ENCODE data around the gene ZNF618.

DNA sequence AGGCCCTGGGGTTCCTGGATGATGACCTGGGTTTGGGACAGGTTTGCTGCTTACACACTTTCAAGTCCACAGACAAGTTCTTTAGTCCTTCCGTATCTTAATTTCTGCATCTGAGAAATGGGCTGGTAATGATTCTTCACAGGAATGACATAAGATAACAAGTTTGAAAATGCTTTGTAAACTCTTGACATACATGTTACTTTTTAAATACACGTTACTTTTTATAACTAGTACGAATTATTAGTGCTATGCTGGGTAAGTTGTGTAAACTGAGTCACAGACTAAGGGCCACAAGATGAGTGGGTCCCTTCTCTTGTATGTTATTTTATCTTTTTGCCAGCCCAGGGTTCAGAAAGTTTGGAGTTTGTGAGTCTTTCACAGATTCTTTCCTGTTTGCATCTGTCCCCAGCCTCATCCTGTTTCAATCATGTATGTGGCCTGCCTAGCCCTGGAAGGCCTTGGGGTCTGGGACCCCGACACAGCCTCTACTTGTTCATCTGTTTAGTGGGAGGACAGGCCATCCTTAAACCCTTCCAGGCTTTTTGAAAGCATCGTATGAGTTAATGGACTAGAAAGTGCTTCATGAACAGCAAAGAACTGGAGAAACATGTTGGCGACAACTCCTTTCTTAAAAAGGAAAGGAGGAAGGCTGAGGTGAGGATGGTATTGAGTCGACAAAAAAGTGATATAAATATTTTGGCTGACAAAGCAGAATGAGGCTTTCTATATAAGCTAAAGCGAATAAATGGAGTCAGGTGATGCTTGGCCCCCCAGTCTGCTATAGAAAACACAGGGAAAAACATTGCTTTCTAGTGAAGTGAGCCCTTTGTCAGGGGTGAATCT is 9.3 kb downstream of the ZNF618 start:
- TF ChIP-seq CTCF (IDR thresholded peaks at IDR 0.05 in 4 of 5, conservative IDR thresholded peaks at IDR 0.05 in 1 of 5) = no peak
- no peak for TF ChIP-seq POLR2A (IDR thresholded peaks at IDR 0.05)
